Measurements from ENCODE around the gene EPHA1. TPM values are rescaled to one million over a fixed set of nuclear protein-coding genes. Genes with fewer than 3 reads are reported as not detected.

EPHA1 gene
- total RNA-seq, 1 experiment from 2014 or later: 0.39 TPM

DNA sequence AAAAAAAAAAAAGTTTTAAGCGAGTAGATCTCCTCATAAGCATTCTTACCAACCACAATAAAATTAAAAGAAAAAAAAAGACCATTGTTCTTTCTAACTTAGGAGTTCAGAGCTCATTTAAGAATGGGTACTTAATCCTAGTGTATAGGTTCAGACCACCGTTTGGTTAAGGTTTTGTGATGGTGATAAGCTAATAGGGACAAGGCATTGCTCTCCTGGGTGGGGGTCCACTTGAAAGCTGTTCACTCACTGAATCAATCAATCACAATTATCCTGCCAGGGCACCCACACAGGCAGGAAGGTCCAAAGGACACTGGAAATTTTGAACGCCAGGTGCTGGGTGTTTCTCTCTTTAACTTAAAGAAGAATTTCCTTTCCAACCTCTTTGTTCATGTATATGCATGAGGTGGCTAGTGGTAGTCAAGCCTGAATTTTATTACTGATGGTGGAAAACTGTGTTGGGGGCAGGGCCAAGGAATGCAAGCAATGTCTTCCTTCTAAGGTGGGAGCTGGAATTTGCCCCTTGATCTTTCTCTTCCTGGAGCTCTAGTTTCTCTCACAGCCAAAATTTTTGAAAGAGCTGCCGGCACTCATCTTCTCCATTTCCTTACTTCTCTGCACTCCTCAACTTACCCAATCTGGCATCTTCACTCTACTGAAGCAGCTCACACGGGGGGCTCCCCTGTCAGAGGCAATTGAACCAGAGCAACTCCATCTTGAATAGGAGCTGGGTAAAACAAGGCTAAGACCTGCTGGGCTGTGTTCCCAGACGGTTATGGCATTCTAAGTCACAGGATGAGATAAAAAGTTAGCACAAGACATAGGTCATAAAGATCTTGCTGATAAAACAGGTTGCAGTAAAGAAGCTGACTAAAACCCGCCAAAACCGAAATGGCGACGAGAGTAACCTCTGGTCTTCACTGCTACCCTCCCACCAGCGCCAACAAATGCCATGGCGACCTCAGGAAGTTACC, 38.7 kb downstream of the EPHA1 start:
- Histone ChIP-seq H3K4me1 (ENCODE audit: control insufficient read depth, insufficient read depth, low read length) (peaks cover 8% of the 10 kb centered on the region; the same call in 1 of the 2 replicates), H3K27ac (ENCODE audit: low read length) (no peak overlapping the region), H3K4me3 (ENCODE audit: low read depth in 2 of 2, low read length in 2 of 2) (no peak overlapping the region), H3K36me3 (ENCODE audit: control insufficient read depth, insufficient read depth, low read length) (no peaks in the 10 kb centered on the region), H3K9me3 (ENCODE audit: control insufficient read depth, insufficient read depth, low read depth, low read length) (no peaks in the 10 kb centered on the region), H3K27me3 (ENCODE audit: control insufficient read depth, insufficient read depth, low read length) (peaks cover 6% of the 10 kb centered on the region)
- ChIA-PET POLR2A (no interaction called here), CTCF (interaction anchor here (0.6 kb wide), 1 partner anchor 83 kb away, joined by 3 read pairs; no protein-coding TSS in a partner anchor)
- DNase-seq (ENCODE audit: low read depth, low spot score) (no peak), ATAC-seq (no peak)
- no TSS peak for BruUV-seq (replicated peaks)
- intact Hi-C loops (cut with micrococcal nuclease; ENCODE audit: unreplicated experiment): no loop called here
- in situ Hi-C loops (cut with HindIII; ENCODE audit: low pct_unique_long_range_greater_than_20kb, low sequenced_read_pairs): no loop called here
- TF ChIP-seq, protein P1, sequence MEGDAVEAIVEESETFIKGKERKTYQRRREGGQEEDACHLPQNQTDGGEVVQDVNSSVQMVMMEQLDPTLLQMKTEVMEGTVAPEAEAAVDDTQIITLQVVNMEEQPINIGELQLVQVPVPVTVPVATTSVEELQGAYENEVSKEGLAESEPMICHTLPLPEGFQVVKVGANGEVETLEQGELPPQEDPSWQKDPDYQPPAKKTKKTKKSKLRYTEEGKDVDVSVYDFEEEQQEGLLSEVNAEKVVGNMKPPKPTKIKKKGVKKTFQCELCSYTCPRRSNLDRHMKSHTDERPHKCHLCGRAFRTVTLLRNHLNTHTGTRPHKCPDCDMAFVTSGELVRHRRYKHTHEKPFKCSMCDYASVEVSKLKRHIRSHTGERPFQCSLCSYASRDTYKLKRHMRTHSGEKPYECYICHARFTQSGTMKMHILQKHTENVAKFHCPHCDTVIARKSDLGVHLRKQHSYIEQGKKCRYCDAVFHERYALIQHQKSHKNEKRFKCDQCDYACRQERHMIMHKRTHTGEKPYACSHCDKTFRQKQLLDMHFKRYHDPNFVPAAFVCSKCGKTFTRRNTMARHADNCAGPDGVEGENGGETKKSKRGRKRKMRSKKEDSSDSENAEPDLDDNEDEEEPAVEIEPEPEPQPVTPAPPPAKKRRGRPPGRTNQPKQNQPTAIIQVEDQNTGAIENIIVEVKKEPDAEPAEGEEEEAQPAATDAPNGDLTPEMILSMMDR (IDR thresholded peaks at IDR 0.05): no peak
- TF ChIP-seq, protein P2, sequence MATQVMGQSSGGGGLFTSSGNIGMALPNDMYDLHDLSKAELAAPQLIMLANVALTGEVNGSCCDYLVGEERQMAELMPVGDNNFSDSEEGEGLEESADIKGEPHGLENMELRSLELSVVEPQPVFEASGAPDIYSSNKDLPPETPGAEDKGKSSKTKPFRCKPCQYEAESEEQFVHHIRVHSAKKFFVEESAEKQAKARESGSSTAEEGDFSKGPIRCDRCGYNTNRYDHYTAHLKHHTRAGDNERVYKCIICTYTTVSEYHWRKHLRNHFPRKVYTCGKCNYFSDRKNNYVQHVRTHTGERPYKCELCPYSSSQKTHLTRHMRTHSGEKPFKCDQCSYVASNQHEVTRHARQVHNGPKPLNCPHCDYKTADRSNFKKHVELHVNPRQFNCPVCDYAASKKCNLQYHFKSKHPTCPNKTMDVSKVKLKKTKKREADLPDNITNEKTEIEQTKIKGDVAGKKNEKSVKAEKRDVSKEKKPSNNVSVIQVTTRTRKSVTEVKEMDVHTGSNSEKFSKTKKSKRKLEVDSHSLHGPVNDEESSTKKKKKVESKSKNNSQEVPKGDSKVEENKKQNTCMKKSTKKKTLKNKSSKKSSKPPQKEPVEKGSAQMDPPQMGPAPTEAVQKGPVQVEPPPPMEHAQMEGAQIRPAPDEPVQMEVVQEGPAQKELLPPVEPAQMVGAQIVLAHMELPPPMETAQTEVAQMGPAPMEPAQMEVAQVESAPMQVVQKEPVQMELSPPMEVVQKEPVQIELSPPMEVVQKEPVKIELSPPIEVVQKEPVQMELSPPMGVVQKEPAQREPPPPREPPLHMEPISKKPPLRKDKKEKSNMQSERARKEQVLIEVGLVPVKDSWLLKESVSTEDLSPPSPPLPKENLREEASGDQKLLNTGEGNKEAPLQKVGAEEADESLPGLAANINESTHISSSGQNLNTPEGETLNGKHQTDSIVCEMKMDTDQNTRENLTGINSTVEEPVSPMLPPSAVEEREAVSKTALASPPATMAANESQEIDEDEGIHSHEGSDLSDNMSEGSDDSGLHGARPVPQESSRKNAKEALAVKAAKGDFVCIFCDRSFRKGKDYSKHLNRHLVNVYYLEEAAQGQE (IDR thresholded peaks at IDR 0.05; ENCODE audit: insufficient read depth in 1 of 2, low read depth in 2 of 2, low read length in 1 of 2): no peak
- TF ChIP-seq POLR2AphosphoS5 (IDR thresholded peaks at IDR 0.05; ENCODE audit: low read depth, low read length) (no peak), TCF7L2 (IDR thresholded peaks at IDR 0.05; ENCODE audit: low read depth, low read length) (no peak), SIN3A (IDR thresholded peaks at IDR 0.05; ENCODE audit: borderline replicate concordance, insufficient read depth, low read depth, low read length) (no peak)

DNA sequence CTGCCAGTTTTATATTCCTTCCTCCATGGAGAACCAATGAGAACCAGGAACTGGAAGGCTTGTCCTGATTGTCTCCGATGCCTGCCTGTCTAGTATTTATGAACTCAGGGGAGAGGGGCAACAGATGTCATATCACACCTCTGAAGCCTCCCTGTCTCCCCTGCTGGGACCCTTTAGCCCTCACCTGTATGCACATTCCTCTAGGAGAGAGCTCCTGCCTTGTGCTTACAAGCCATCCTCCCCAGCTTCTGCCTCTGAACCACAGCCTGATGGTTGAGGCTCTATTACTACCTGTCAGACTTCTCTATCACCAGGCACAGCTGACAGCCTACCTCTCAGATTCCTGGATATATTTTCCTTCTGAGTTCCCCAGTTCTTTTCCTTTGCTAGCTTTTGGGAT, 40.3 kb downstream of the EPHA1 start:
- TF ChIP-seq TCF7L2 (IDR thresholded peaks at IDR 0.05; ENCODE audit: low read depth, low read length) (no peak), SIN3A (IDR thresholded peaks at IDR 0.05; ENCODE audit: borderline replicate concordance, insufficient read depth, low read depth, low read length) (no peak)
- TF ChIP-seq, protein P2 (IDR thresholded peaks at IDR 0.05; ENCODE audit: insufficient read depth in 1 of 2, low read depth in 2 of 2, low read length in 1 of 2): no peak
- DNase-seq (ENCODE audit: low read depth, low spot score): no peak
- POLR2A ChIA-PET: no interaction called here
- intact Hi-C loops (cut with micrococcal nuclease; ENCODE audit: unreplicated experiment): no loop called here
- Histone ChIP-seq H3K4me1 (ENCODE audit: control insufficient read depth, insufficient read depth, low read length) (peaks cover 8% of the 10 kb centered on the region; the same call in 1 of the 2 replicates), H3K36me3 (ENCODE audit: control insufficient read depth, insufficient read depth, low read length) (no peaks in the 10 kb centered on the region), H3K27ac (ENCODE audit: low read length) (no peak overlapping the region), H3K27me3 (ENCODE audit: control insufficient read depth, insufficient read depth, low read length) (peaks cover 19% of the 10 kb centered on the region), H3K4me3 (ENCODE audit: low read depth in 2 of 2, low read length in 2 of 2) (no peak overlapping the region), H3K9me3 (ENCODE audit: control insufficient read depth, insufficient read depth, low read depth, low read length) (no peaks in the 10 kb centered on the region)
- BruUV-seq (replicated peaks): no TSS peak
- CTCF ChIA-PET: no interaction called here
- in situ Hi-C loops (cut with HindIII; ENCODE audit: low pct_unique_long_range_greater_than_20kb, low sequenced_read_pairs): no loop called here
- no peak for ATAC-seq

Data from Panc1 (cell line).